DOHH2 (cell line): ENCODE results near the gene EXOSC7.

Experiments used
- EZH2phosphoT487 ChIP-seq: fragments of 200-600 bp; sonication (generic); IDR thresholded peaks from 2 replicates; pipeline ENCODE4 v1.6.1; 2017; ENCODE audit warnings: borderline replicate concordance, mild to moderate bottlenecking, antibody characterized with exemption, low read length, moderate library complexity, mixed read lengths
- TF ChIP-seq, protein P1 (sequence below): fragments of 200-600 bp; sonication (generic); IDR thresholded peaks from one replicate; pipeline ENCODE4 v1.5.1; 2014; ENCODE audit warnings: antibody characterized with exemption, mild to moderate bottlenecking, low read depth, low read length; ENCODE audit not compliant: poor library complexity, severe bottlenecking

DNA sequence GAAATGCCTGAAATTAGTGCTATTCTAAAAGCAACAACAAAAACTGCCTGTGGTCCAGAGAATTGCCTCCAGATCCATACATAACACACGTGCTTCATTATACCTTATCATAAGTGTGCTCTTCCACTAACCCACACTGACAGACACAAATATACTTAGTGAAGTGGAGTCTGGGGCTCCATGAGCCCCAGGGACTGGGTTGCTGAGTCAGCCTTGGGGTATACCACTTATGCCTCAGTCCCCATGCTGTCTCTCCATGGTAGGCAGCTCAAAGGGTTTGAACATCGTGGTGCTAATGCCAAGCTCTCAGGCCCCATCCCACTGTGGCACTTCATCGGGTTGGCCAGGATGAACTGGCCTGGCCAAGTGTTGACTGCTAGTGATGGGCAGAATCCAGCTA lies 10.9 kb upstream of the EXOSC7 start:
- TF ChIP-seq, protein P1, sequence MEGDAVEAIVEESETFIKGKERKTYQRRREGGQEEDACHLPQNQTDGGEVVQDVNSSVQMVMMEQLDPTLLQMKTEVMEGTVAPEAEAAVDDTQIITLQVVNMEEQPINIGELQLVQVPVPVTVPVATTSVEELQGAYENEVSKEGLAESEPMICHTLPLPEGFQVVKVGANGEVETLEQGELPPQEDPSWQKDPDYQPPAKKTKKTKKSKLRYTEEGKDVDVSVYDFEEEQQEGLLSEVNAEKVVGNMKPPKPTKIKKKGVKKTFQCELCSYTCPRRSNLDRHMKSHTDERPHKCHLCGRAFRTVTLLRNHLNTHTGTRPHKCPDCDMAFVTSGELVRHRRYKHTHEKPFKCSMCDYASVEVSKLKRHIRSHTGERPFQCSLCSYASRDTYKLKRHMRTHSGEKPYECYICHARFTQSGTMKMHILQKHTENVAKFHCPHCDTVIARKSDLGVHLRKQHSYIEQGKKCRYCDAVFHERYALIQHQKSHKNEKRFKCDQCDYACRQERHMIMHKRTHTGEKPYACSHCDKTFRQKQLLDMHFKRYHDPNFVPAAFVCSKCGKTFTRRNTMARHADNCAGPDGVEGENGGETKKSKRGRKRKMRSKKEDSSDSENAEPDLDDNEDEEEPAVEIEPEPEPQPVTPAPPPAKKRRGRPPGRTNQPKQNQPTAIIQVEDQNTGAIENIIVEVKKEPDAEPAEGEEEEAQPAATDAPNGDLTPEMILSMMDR, result no peak
- TF ChIP-seq EZH2phosphoT487, result no peak
